NCI-H1105 treated with DMSO at 0.1 percent for 48 hours (cell line): ENCODE measurements around the gene KMT2C.

Experiments
- DNase-seq: peaks from one replicate; lab custom pipeline; 2025; lab: John Stamatoyannopoulos, UW

The KMT2C gene

DNA sequence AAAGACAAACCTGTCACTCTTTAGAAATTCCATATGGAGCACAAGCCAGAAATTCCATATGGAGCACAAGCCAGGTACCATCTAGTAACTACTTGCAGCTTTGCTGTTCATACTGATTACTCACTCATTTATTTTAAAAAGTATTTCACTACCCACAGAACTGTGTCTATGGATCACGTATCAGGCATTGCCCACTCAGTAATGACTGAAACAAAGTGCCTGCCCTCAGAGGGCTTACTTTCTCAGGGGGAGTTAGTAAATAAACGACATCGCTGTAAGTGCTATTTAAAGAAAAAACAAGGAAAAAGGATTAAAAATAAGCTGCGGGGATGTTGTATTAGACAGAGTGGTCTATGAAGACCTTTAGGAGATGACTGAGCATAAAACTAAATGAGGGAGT, 239.4 kb downstream of the KMT2C start:
- no peak for DNase-seq

DNA sequence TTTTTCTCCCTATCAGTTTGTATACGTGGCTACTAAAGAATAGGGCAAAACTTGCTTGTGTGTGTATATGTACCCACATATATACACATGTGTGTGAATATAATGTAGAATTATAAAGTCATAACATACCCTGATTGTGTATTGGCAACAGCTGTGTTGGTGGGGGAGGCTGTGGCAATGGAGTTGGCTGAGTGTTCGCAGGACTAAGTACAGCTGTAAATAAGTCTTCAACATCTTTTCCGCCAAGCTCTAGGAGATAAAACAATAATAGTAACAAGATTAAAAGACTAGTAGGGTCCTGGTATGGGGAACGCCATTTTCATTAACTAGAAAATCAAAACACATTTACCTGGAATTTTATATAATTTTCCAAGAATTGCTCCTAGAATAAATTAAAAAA, 241.9 kb downstream of the KMT2C start:
- no peak for DNase-seq

DNA sequence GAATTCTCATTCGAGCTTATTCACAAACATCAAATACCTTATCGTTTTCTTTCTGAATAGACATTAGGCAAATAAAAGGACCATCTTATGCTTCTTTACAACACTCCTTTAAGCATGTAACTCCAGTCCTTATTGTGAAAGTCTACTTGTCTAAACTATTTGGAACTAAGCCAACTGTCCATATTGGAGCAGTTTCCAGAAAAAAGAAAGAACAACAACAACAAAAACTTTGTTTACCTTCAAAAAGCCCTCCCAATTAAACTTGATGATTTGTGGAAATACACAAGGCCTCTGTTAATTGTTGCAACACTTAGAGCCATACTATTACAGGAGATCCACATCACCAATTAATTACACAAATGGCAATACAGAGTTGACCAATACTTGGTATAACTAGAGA, 246.7 kb downstream of the KMT2C start:
- no peak for DNase-seq

DNA sequence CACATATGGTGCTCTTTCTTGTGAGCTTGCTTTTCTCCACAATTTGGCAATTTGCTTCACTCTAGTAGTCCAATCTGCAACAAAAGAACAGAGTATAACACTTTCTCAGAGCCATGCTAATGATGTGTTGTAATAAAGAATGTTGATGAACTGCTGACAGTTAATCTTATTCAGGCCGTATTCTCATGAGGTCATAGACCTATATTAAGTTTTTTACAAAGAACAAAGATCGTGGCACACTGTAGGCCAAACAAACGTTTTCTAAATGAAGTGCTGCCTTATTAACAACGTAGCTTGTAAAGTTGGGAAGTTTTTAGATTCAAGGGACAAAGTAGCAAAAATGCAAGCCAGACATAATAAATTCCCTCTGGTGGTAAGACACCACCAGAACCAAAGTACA, 250.2 kb downstream of the KMT2C start:
- DNase-seq = no peak

DNA sequence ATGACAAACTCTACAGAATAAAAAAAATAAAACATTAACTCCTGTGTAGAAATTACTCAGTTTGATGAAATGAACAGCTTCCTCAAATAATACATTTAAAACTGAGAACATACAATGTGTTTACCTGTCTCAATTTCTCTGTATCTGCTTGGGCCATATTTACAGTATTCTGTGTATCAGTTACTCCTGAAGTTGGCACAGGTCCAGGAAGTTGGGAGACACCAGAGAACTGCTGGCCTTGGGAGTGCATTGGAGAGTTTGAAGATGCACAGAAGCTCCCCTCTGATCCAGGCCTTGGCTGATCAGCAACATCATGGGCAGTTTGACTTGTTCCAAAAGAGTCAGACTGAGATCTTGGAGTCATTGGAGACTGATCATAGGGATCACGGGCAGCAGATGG, 255.2 kb downstream of the KMT2C start:
- no peak for DNase-seq

DNA sequence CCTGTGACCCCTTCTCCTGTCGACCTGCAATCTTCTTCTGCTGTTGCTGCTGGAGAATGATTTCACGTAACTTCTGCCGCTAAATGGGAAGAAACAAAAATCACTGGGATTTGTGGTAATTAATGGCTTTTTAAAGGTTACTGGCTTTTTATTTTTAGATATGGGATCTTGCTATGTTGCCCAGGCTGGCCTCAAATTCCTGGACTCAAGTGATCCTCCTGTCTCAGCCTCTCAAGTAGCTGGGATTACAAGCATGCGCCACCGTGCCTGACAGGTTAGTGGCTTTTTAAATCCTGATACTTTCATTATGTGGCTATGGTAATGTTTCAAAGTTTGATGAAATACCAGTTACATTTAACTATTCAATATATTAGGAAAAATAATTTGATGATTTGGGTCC, 255.8 kb downstream of the KMT2C start:
- DNase-seq = no peak

- no peak for DNase-seq
Observed at GRCh38 chr7:152178405-152179058, 257.3 kb downstream of the KMT2C start.

- DNase-seq = no peak
Observed at GRCh38 chr7:152177681-152178404, 258.0 kb downstream of the KMT2C start.

DNA sequence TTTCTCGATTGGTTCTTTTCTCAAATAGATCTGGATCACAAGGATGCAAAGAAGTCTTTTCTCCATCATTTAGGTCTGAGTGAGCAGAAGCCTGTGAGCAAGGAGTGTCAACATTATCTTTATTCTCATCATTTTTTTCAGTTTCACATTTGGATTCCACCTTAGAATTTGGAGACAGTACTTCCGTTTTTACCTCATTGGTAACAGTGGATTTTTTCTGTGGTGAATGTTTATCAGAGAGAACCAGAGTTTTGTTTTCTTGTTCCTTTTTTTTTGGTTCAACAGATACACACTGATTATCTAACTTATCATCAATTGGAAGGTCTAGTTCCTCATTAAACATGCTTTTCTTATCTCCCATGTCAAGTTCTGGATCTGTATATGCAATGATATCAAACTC, 259.0 kb downstream of the KMT2C start:
- DNase-seq = no peak

- no peak for DNase-seq
Observed at GRCh38 chr7:152173372-152174070, 262.3 kb downstream of the KMT2C start.

DNA sequence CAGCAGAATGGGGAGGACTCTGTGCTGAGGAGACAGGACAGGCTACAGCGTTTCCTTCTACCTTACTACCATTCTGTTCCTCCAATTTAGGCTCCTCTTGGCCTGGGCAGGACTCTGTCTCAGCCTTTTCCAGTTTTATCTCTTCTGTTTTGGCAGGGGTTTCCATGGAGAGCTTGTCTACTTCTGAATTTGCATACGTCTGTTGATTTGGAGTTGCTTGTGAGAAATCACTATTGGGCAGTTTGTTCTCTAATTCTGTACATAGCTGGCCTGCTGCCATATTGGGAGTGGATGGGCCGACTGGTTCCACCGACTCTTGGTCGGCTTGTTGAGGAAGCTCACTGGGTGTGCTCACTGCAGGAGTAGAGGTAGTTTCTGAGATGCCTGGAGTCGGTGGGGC, 273.5 kb downstream of the KMT2C start:
- no peak for DNase-seq

DNA sequence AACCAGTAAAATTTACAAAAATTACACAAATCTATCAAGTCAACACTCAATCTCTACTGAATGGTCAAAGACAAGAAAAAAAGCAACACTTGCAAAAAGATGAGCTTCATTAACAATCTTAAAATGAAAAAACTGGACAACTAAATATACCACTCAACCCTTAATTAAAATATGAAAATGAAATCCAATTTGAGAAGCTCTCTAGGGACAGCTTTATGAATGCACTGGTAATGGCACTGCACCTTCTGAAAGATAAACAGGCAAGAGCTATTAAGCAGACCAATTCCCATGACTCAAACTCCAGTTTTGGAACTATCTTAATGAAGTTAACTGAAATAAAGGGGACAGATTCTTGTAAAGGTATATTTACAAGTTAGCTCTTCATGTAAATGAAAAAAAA, 274.6 kb downstream of the KMT2C start:
- no peak for DNase-seq

DNA sequence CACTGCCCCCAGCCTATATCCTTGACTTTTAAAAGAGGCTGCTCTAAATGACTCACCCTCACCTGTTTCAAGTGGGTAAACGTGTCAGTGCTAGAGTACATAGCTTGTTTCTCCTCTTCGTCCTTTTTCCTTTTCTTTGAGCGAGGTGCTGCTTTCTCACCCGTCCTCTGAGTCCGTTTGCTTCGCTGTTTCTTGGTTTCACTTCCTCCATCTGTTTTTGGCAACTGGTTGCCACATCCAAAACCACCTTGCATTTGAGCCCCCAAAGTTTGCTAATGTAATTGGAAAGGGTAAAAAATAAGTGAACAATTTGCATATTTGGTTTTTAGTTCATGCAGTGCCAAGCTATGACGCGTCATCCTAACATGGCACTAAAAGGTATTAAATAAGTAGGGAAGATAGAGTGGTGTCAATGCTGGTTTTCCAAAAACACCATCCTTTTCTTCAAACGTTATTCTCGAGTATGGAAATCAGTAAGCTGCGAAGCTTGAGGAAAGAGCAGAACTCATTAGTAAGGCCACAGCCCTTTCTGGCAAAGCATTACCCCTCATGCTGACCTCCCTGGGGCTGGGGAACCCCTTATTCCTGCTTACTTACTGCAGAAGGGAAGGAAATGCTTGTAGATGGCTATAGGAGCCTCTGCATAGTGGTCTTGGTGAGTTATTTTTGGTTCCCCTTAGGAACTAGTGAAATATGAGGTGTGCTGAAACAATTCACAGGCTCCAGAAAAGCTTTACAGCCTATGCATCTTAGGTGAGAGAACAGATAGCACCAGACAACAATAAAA, 276.8 kb downstream of the KMT2C start:
- no peak for DNase-seq

GRCh38 chr7:152152267-152152666, 283.5 kb downstream of the KMT2C start:
- DNase-seq = no peak

DNA sequence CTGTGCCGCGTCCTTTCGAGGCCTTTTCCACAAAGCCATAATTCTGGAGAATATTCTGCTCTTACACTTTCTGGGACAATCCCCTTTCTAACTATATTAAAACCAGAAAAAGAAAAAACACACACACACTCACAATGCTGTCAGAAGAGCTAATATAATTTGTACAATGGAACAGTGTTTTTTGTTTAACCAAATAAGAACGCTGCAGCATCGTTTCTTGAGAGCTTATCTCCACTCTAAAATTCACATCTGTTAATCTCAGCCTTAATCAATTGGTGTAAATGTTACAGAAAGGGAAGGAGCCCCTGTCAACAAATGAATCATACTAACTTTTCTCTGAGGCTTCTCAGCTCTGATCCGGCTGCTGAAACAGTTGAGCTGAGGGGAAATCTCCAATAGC, 286.4 kb downstream of the KMT2C start:
- no peak for DNase-seq

- DNase-seq = no peak
Observed at GRCh38 chr7:152148706-152149105, 287.1 kb downstream of the KMT2C start.

DNA sequence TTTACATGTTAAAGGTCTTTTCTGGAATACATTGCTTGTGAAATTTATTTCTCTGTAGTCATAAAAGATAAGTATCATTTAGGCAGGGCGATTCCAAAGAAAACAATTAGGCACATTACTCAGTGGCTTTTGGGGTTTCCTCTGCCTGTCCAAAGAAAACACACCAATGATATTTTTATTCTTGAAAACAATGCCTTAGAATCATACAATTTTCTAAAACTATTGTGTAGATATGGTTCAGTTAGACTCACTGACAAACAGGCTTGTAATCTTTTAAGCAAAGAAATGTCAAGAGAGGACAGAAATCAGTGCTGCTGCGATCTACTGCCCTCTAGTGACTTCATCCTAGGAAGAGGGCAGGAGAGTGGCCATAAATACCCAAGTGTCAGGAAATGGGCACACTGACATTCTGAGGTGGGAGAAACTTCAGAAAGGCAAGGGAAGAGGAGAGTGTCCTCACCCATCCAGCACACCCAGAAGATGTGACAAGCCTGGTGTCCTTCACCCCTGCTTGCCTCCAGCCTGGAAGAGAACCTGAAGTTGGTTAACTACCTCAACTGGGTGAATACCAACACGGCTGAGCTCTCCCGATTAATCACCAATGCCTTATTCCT, 289.8 kb downstream of the KMT2C start:
- DNase-seq = peak; percentile 28

DNA sequence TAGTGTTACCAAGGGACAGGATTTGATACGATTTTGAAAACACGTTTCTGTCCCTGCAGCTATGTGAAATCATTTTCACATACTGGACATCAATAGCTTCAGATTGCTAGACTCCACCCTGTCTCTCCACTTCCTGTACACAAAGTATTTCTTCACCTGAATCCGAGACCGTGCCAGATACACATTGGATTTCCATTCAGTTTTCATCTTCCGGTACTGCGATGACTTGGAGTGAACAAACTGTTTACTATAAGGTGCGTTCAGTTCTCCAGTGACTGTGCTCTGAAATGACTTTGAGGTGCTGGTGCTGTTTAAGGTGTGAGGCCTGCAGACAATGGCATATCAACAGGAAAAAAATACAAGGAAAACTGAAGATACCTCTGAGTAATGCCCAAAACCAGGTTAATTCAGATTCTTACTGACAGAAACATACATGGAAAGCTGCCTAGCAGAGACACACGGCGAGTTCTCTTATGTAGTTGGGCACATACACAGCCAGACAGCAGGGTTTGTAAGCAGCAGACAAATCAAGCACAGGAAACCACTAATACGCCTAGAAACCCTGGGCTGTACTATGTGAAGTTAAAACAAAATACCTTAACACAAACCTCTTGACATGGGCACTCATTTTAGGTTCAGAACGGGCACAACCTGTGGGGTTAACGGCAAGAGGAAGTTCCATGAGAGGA, 291.1 kb downstream of the KMT2C start:
- no peak for DNase-seq

GRCh38 chr7:152142976-152143595, 292.7 kb downstream of the KMT2C start:
- DNase-seq = no peak

GRCh38 chr7:152140560-152140959, 295.2 kb downstream of the KMT2C start:
- no peak for DNase-seq

DNA sequence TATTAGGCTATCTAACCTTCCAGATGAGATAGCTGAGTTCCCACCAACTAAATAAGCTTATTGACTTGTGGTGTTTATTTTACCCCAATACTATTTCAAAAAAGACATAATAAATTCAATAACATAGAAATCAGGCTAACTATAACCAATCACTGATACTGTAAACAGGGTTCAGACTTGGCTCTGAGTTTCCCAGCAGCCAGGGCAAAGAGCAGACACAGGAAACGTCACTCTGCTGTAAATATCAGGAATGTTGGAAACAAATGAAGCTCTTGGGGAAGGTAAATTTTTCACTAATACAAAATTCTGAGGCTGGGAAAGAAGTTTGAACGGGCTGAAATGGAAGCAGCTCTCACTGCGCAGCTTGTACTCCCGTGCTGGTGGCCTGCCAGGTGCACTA, 295.7 kb downstream of the KMT2C start:
- DNase-seq = no peak
